Smooth muscle cell of the coronary artery (primary cell): ENCODE measurements around the gene GSTA3. TPM values are rescaled to one million over a fixed set of nuclear protein-coding genes. Genes with fewer than 3 reads are reported as not detected.

Source experiments
- total RNA-seq: library from RNA; depleted of rRNA; stranded (reverse); fragments of >200 nt; gene quantifications from 2 replicates; pipeline ENCODE4 v1.2.3, GENCODE V29; 2014; ENCODE audit warnings: low replicate concordance

Gene GSTA3
- not detected in 2 replicates for total RNA-seq

GRCh38 chr6:52909531-52909930 lies at the start of gene GSTA3:
GSTA3 (minus strand) TSS chr6:52909698; CDS start chr6:52905834, 3,864 bp downstream.

Other genes with a start within 250 kb of the GSTA3 start
- 13.0 and 26.0 TPM in 2 replicates for gene TMEM14A, start 238.6 kb downstream of the GSTA3 start, total RNA-seq
- gene GSTA2, start 146.2 kb downstream of the GSTA3 start, total RNA-seq, result not detected in 2 replicates
- not detected in 2 replicates for gene GSTA1, start 105.9 kb downstream of the GSTA3 start, total RNA-seq
- gene GSTA5, start 68.9 kb downstream of the GSTA3 start, total RNA-seq, result not detected in 2 replicates
- gene GSTA4, start 85.6 kb upstream of the GSTA3 start, total RNA-seq, result 19.1 and 25.3 TPM in 2 replicates
- gene CILK1, start 152.1 kb upstream of the GSTA3 start, total RNA-seq, result 3.3 and 4.4 TPM in 2 replicates
- gene FBXO9, start 155.7 kb upstream of the GSTA3 start, total RNA-seq, result 25.9 and 33.9 TPM in 2 replicates
- gene GCM1, start 239.1 kb upstream of the GSTA3 start, total RNA-seq, result not detected in 2 replicates